HepG2 (cell line): Measurements from ENCODE around the gene FBXO11. TPM values are rescaled to one million over a fixed set of nuclear protein-coding genes. Genes with fewer than 3 reads are reported as not detected.
A peak's percentile ranks its signal among the peaks of the same experiment; 100 is the strongest.

Experiments used
- FOXA1 ChIP-seq, 2 experiments: fragments of 450-650 bp in 1 of 2; sonication (generic) in 1 of 2; formaldehyde crosslinking in 1 of 2; IDR thresholded peaks; 2 replicates each; pipeline versions ENCODE4 v1.4.0 to v1.6.1; 2016 to 2020; ENCODE audit warnings: missing genetic modification reagents in 1 of 2
- FOXJ3 ChIP-seq: sonication (generic); formaldehyde crosslinking; IDR thresholded peaks from 2 replicates; pipeline ENCODE4 v1.4.0; 2020; ENCODE audit warnings: missing genetic modification reagents, mild to moderate bottlenecking, borderline replicate concordance
- MAFF ChIP-seq: IDR thresholded peaks from 2 replicates; pipeline ENCODE4 v1.6.1; 2011; ENCODE audit warnings: low read depth, low read length, improper control_type of control experiment
- MBNL3 ChIP-seq: fragments of 250-450 bp; sonication (Bioruptor Pico); conservative IDR thresholded peaks from 2 replicates; pipeline ENCODE4 v1.8.0; 2022; ENCODE audit warnings: mild to moderate bottlenecking, inconsistent platforms
- MEF2D ChIP-seq: sonication (generic); formaldehyde crosslinking; IDR thresholded peaks from 2 replicates; pipeline ENCODE4 v1.5.1; 2020; ENCODE audit warnings: mild to moderate bottlenecking, missing genetic modification reagents
- NFE2L2 ChIP-seq: fragments of 150-350 bp; IDR thresholded peaks from 2 replicates; pipeline ENCODE4 v1.6.1; 2014; ENCODE audit warnings: low read length
- NKX3-1 ChIP-seq: sonication (generic); formaldehyde crosslinking; IDR thresholded peaks from 2 replicates; pipeline ENCODE4 v1.5.0; 2020; ENCODE audit warnings: missing genetic modification reagents
- NR2F1 ChIP-seq, 2 experiments: fragments of 450-650 bp in 1 of 2; formaldehyde crosslinking in 1 of 2; IDR thresholded peaks; 2 replicates each; pipeline versions ENCODE4 v1.5.0 to v1.6.1; 2016 to 2020; ENCODE audit warnings: mild to moderate bottlenecking in 1 of 2, missing compliant biosample characterization in 1 of 2, missing genetic modification reagents in 1 of 2, moderate library complexity in 1 of 2
- RELA ChIP-seq: sonication (generic); formaldehyde crosslinking; IDR thresholded peaks from 2 replicates; pipeline ENCODE4 v1.4.0; 2020; ENCODE audit warnings: missing genetic modification reagents
- SSRP1 ChIP-seq: IDR thresholded peaks from 2 replicates; pipeline ENCODE4 v1.6.1; 2016; ENCODE audit warnings: control low read depth
- SYNCRIP ChIP-seq: fragments of 200-400 bp; formaldehyde crosslinking; IDR thresholded peaks from 2 replicates; pipeline ENCODE4 v1.6.1; 2018; ENCODE audit warnings: mild to moderate bottlenecking, low read depth, low read length; ENCODE audit not compliant: insufficient read depth
- TBL1XR1 ChIP-seq: fragments of 150-350 bp; IDR thresholded peaks from 2 replicates; pipeline ENCODE4 v1.6.1; 2014; ENCODE audit warnings: borderline replicate concordance, low read length; ENCODE audit not compliant: partially characterized antibody
- TEAD2 ChIP-seq: sonication (generic); formaldehyde crosslinking; IDR thresholded peaks from 2 replicates; pipeline ENCODE4 v1.9.0; 2021; ENCODE audit warnings: missing genetic modification reagents
- U2AF1 ChIP-seq: fragments of 200-400 bp; formaldehyde crosslinking; optimal IDR thresholded peaks from 2 replicates; pipeline ENCODE3; 2017; ENCODE audit warnings: mild to moderate bottlenecking, low read depth, low read length
- ZC3H13 ChIP-seq: sonication (generic); formaldehyde crosslinking; IDR thresholded peaks from 2 replicates; pipeline ENCODE4 v1.8.1; 2023; ENCODE audit warnings: mild to moderate bottlenecking, missing genetic modification reagents, moderate library complexity
- ZMAT3 ChIP-seq: sonication (generic); formaldehyde crosslinking; conservative IDR thresholded peaks from 2 replicates; pipeline ENCODE4 v1.7.0; 2021; ENCODE audit warnings: missing genetic modification reagents
- ZNF253 ChIP-seq: sonication (generic); formaldehyde crosslinking; IDR thresholded peaks from 2 replicates; pipeline ENCODE4 v1.8.0; 2022; ENCODE audit warnings: mild to moderate bottlenecking, missing genetic modification reagents, borderline replicate concordance
- ZNF256 ChIP-seq: sonication (generic); formaldehyde crosslinking; conservative IDR thresholded peaks from 2 replicates; pipeline ENCODE4 v1.4.0; 2020; ENCODE audit warnings: missing genetic modification reagents
- ZNF362 ChIP-seq: sonication (generic); formaldehyde crosslinking; IDR thresholded peaks from 2 replicates; pipeline ENCODE4 v1.4.0; 2020; ENCODE audit warnings: missing genetic modification reagents, mild to moderate bottlenecking, borderline replicate concordance
- ZNF710 ChIP-seq: sonication (generic); formaldehyde crosslinking; IDR thresholded peaks from 2 replicates; pipeline ENCODE4 v1.5.0; 2020; ENCODE audit warnings: mild to moderate bottlenecking, missing genetic modification reagents, borderline replicate concordance
- ZNF800 ChIP-seq: sonication (generic); formaldehyde crosslinking; IDR thresholded peaks from 2 replicates; pipeline ENCODE4 v1.4.0; 2020; ENCODE audit warnings: missing genetic modification reagents
- ZSCAN30 ChIP-seq: sonication (generic); formaldehyde crosslinking; IDR thresholded peaks from 2 replicates; pipeline ENCODE4 v1.5.0; 2020; ENCODE audit warnings: mild to moderate bottlenecking, missing genetic modification reagents
- ZZZ3 ChIP-seq: sonication (generic); formaldehyde crosslinking; IDR thresholded peaks from 2 replicates; pipeline ENCODE4 v1.4.0; 2020; ENCODE audit warnings: missing genetic modification reagents, mild to moderate bottlenecking, borderline replicate concordance
- polyA plus RNA-seq, 8 experiments: library from polyadenylated mRNA; depleted of rRNA in 3 of 8; stranded (reverse) in 7 of 8; unstranded in 1 of 8; fragments of >200 nt; fragmentation: Illumina TruSeq in 4 of 8; extraction: Trizol in 4 of 8; gene quantifications; 2 replicates each; pipeline versions ENCODE4 v1.2.1 to v1.2.3, GENCODE V29; 2011 to 2016; ENCODE audit warnings: low read depth in 4 of 8, missing spikeins in 1 of 8, mixed read lengths in 1 of 8; ENCODE audit not compliant: insufficient read depth in 1 of 8
- total RNA-seq, 5 experiments: library from RNA; depleted of rRNA; stranded (reverse); fragments of >200 nt; fragmentation: Illumina TruSeq; extraction: Trizol; gene quantifications; 2 replicates each; pipeline ENCODE4 v1.2.3, GENCODE V29; 2016; ENCODE audit warnings: low read depth in 1 of 5
- TF ChIP-seq, protein P1 (sequence below): sonication (generic); formaldehyde crosslinking; IDR thresholded peaks from 2 replicates; pipeline ENCODE4 v1.5.0; 2020; ENCODE audit warnings: missing genetic modification reagents

FBXO11 gene
- total and polyA plus RNA-seq, 2 of the 13 experiments (the other 11 are each of a cell fraction or from before 2014, with no cell fraction given), result 27.9 to 47.6 TPM

GRCh38 chr2:47767880-47768609, 138.3 kb downstream of the FBXO11 start (continued):
- TF ChIP-seq ZNF362 (CRISPR knock-in tag) (no peak), ZNF256 (CRISPR knock-in tag) (no peak), ZC3H13 (no peak), SYNCRIP (no peak), ZNF710 (CRISPR knock-in tag) (no peak), RELA (CRISPR knock-in tag) (no peak), U2AF1 (no peak), ZNF800 (CRISPR knock-in tag) (no peak), NR2F1 (CRISPR knock-in tag; IDR thresholded peaks at IDR 0.05) (no peak), ZMAT3 (CRISPR knock-in tag) (0 out of 2 replicates have a peak, but pooled peaks have one; percentile 31), ZZZ3 (no peak), MBNL3 (CRISPR knock-in tag) (no peak), ZSCAN30 (CRISPR knock-in tag) (no peak), MEF2D (CRISPR knock-in tag) (peak; percentile 34; the same call in 1 of the 2 replicates), NKX3-1 (CRISPR knock-in tag) (0 out of 2 replicates have a peak, but pooled peaks have one; percentile 49), NFE2L2 (no peak), TBL1XR1 (no peak), ZNF253 (CRISPR knock-in tag) (no peak), FOXA1 (IDR thresholded peaks at IDR 0.05) (no peak), FOXA1 (CRISPR knock-in tag; IDR thresholded peaks at IDR 0.05) (no peak), TEAD2 (CRISPR knock-in tag) (no peak), FOXJ3 (CRISPR knock-in tag) (no peak), SSRP1 (CRISPR knock-in tag) (no peak), MAFF (no peak)
- TF ChIP-seq, protein P1, sequence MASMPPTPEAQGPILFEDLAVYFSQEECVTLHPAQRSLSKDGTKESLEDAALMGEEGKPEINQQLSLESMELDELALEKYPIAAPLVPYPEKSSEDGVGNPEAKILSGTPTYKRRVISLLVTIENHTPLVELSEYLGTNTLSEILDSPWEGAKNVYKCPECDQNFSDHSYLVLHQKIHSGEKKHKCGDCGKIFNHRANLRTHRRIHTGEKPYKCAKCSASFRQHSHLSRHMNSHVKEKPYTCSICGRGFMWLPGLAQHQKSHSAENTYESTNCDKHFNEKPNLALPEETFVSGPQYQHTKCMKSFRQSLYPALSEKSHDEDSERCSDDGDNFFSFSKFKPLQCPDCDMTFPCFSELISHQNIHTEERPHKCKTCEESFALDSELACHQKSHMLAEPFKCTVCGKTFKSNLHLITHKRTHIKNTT (CRISPR knock-in tag), result no peak
